Psoas muscle (tissue), 8 donors: ENCODE data around the gene RFX7. TPM values are rescaled to one million over a fixed set of nuclear protein-coding genes. Genes with fewer than 3 reads are reported as not detected.
"Not testable (repeated sequence)": the region's sequence is repeated elsewhere in the genome, so short reads cannot be mapped to it uniquely, and the experiment has no call there.

Experiments used
- ATAC-seq, 4 donors: fragments of 200-7000 bp; cut with Tn5 transposase; one replicate each; pipeline ENCODE4 v1.9.1; 2020; ENCODE audit warnings: moderate library complexity in 3 of 4, mild to moderate bottlenecking in 2 of 4
- DNase-seq, 2 donors: peaks; one replicate each; pipeline ENCODE4 v3.0.0-alpha.2; 2020
- H3K27ac ChIP-seq: fragments of 200-600 bp; one replicate; pipeline ENCODE4 v1.8.0; 2022
- H3K27me3 ChIP-seq, 3 donors: fragments of 200-600 bp in 1 of 3; one replicate each; pipeline versions ENCODE4 v1.6.1 to v1.8.0; 2013 to 2022; ENCODE audit warnings: low read length in 2 of 3, mild to moderate bottlenecking in 2 of 3, moderate library complexity in 1 of 3; ENCODE audit not compliant: insufficient read depth in 3 of 3
- H3K36me3 ChIP-seq, 2 donors: fragments of 200-600 bp in 1 of 2; one replicate each; pipeline versions ENCODE4 v1.6.1 to v1.8.0; 2013 to 2022; ENCODE audit warnings: low read depth in 1 of 2, mild to moderate bottlenecking in 1 of 2, moderate library complexity in 1 of 2; ENCODE audit not compliant: insufficient read depth in 1 of 2
- H3K4me1 ChIP-seq: fragments of 200-600 bp; one replicate; pipeline ENCODE4 v1.8.0; 2022
- H3K4me3 ChIP-seq: fragments of 200-600 bp; one replicate; pipeline ENCODE4 v1.8.0; 2022; ENCODE audit warnings: mild to moderate bottlenecking
- H3K9me3 ChIP-seq: fragments of 200-600 bp; one replicate; pipeline ENCODE4 v1.8.0; 2022
- WGBS, 3 donors: extraction: QIAGEN DNeasy Blood & Tissue Kit; methylation state at CpG; one replicate each; pipeline versions ENCODE4 v1.1.6 to v1.1.7; 2013; 5-methylcytosine and 5-hydroxymethylcytosine counted together
- intact Hi-C, 2 donors: fragments of 100-400 bp; cut with DNase I; formaldehyde crosslinking; loops; one replicate each; pipeline versions ENCODE4 v1.11.0 to v1.14.2; 2022
- polyA plus RNA-seq, 3 donors: library from polyadenylated mRNA; stranded (reverse); fragments of 200-250 nt; gene quantifications; one replicate each; pipeline ENCODE4 v1.2.3, GENCODE V29; 2013
- total RNA-seq, 4 donors: library from RNA; stranded (reverse); fragmentation: NEBNext Ultra II Directional in 2 of 4; extraction: Animal tissue kit (Norgen Biotek cat#: 25700) in 2 of 4; gene quantifications; one replicate each; pipeline versions ENCODE4 v1.2.1 to v1.2.4, GENCODE V29; 2021 to 2023
- TF ChIP-seq, protein P1 (sequence below): fragments of 200-600 bp; IDR thresholded peaks from one replicate; pipeline ENCODE4 v1.8.0; 2022; ENCODE audit warnings: antibody characterized with exemption
- donor health status: healthy with polysubstance abuse.
- donor health status: DM: no; HTN: no; CAD: no; lungs with moderate emphysema.
- donor health status: Bipolar disorder and iron deficiency.
- donor health status: healthy.
- donor health status: DM: yes; HTN: yes; CAD: no.
- donor health status: DM: no; HTN: no; CAD: no.
- donor health status: DM: no; HTN: no; CAD: no.
- donor health status: DM: yes; HTN: yes; CAD: no.

RFX7 gene
- total and polyA plus RNA-seq, 7 donors: 0.83 to 17.6 (median 11.8) TPM

DNA sequence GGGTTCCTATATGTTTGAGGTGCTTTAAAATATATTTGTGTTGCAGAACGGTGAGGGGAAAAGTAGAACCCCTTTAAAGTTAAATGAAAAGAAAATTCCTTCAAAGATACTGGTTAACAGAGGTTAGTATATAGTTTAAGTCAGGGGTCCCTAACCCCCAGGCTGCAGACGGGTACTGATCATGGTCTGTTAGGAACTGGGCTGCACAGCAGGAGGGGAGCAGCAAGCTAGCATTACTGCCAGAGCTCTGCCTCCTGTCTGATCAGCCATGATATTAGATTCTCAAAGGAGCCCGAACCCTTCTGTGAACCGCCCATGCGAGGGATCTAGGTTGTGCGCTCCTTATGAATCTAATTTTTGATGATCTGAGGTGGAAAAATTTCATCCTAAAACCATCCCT lies 37.5 kb upstream of the RFX7 start:
- no peak for ATAC-seq
- H3K27me3 ChIP-seq: peaks cover 0 to 2% (median 0%) of the 10 kb centered on the region in 3 donors
- no peaks in the 10 kb centered on the region for H3K4me1 ChIP-seq
- H3K27ac ChIP-seq: no peak overlapping the region
- no peaks in the 10 kb centered on the region for H3K9me3 ChIP-seq
- H3K4me3 ChIP-seq: no peak overlapping the region
- DNase-seq: no peak
- no peaks in the 10 kb centered on the region for H3K36me3 ChIP-seq
- 73 to 79% (median 74%) methylated on average over 6 of the region's 6 CpGs for WGBS, 3 donors
- intact Hi-C loops: no loop called here
- TF ChIP-seq, protein P1, sequence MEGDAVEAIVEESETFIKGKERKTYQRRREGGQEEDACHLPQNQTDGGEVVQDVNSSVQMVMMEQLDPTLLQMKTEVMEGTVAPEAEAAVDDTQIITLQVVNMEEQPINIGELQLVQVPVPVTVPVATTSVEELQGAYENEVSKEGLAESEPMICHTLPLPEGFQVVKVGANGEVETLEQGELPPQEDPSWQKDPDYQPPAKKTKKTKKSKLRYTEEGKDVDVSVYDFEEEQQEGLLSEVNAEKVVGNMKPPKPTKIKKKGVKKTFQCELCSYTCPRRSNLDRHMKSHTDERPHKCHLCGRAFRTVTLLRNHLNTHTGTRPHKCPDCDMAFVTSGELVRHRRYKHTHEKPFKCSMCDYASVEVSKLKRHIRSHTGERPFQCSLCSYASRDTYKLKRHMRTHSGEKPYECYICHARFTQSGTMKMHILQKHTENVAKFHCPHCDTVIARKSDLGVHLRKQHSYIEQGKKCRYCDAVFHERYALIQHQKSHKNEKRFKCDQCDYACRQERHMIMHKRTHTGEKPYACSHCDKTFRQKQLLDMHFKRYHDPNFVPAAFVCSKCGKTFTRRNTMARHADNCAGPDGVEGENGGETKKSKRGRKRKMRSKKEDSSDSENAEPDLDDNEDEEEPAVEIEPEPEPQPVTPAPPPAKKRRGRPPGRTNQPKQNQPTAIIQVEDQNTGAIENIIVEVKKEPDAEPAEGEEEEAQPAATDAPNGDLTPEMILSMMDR: no peak

- intact Hi-C loops: no loop called here
Measured at GRCh38 chr15:56273724-56274123, 30.0 kb upstream of the RFX7 start.

DNA sequence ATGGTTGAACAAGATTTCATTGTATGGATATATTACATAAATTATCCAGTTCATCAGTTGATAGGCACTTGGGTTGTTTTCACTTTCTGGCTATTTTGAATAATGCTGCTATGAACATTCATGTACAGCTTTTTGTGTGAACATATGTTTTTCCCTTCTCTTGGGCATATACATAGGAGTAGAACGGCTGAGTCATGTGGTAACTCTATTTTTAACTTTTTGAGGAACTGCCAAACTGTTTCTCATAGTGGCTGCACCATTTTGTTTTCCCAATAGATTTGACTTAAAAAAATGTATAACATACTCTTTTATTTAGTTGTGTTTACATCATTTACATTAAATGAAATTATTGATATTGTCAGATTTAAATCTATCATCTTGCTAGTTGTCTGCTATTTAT lies 28.8 kb upstream of the RFX7 start:
- H3K36me3 ChIP-seq: no peaks in the 10 kb centered on the region
- 13 to 54% (median 15%) methylated on average over 1 of the region's 1 CpG for WGBS, 3 donors
- peaks cover 11% of the 10 kb centered on the region for H3K9me3 ChIP-seq
- no peak overlapping the region for H3K27ac ChIP-seq
- DNase-seq (no peak), ATAC-seq (no peak)
- H3K4me3 ChIP-seq: no peak overlapping the region
- intact Hi-C loops: no loop called here
- H3K4me1 ChIP-seq: no peaks in the 10 kb centered on the region
- TF ChIP-seq, protein P1: no peak
- H3K27me3 ChIP-seq: no peaks in the 10 kb centered on the region

More at GRCh38 chr15:56273724-56274123, 30.0 kb upstream of the RFX7 start:
- 90 to 94% (median 93%) methylated on average over 3 of the region's 3 CpGs for WGBS, 3 donors
- H3K36me3 ChIP-seq: no peaks in the 10 kb centered on the region
- TF ChIP-seq, protein P1: no peak
- no peaks in the 10 kb centered on the region for H3K27me3 ChIP-seq
- DNase-seq (no peak), ATAC-seq (no peak)
- no peaks in the 10 kb centered on the region for H3K4me1 ChIP-seq
- H3K27ac ChIP-seq: no peak overlapping the region
- H3K9me3 ChIP-seq: peaks cover 11% of the 10 kb centered on the region
- no peak overlapping the region for H3K4me3 ChIP-seq

GRCh38 chr15:56266465-56266864 lies 22.8 kb upstream of the RFX7 start:
- H3K27ac ChIP-seq, H3K27me3 ChIP-seq, DNase-seq, H3K4me3 ChIP-seq, intact Hi-C loops, H3K4me1 ChIP-seq, H3K36me3 ChIP-seq, ATAC-seq, H3K9me3 ChIP-seq: not testable (repeated sequence)
- WGBS, 3 donors: 89 to 95% (median 93%) methylated on average over 5 of the region's 5 CpGs

GRCh38 chr15:56261854-56262509 lies 18.3 kb upstream of the RFX7 start:
- TF ChIP-seq, protein P1: no peak
- WGBS, 3 donors: 34 to 48% (median 38%) methylated on average over 4 of the region's 4 CpGs

DNA sequence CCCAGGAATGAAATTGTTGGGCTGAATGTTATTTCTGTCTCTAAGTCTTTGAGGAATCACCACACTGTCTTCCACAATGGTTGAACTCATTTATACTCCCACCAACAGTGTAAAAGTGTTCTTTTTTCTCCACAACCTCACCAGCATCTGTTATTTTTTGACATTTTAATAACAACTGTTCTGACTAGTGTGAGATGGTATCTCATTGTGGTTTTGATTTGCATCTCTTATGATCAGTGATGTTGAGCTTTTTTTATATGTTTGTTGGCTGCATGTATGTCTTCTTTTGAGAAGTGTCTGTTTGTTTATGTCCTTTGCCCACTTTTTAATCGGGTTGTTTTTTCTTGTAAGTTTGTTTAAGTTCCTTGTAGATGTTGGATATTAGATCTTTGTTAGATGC lies 13.6 kb upstream of the RFX7 start:
- 93 to 95% (median 94%) methylated on average over 1 of the region's 1 CpG for WGBS, 3 donors
- H3K4me3 ChIP-seq, H3K4me1 ChIP-seq, ATAC-seq, H3K36me3 ChIP-seq, intact Hi-C loops, DNase-seq, H3K27me3 ChIP-seq, H3K27ac ChIP-seq: not testable (repeated sequence)
- H3K9me3 ChIP-seq: peaks cover 13% of the 10 kb centered on the region

More at GRCh38 chr15:56261854-56262509, 18.3 kb upstream of the RFX7 start:
- no peak overlapping the region for H3K4me3 ChIP-seq
- no peaks in the 10 kb centered on the region for H3K4me1 ChIP-seq
- peaks cover 13% of the 10 kb centered on the region for H3K9me3 ChIP-seq
- no peaks in the 10 kb centered on the region for H3K36me3 ChIP-seq
- H3K27ac ChIP-seq: no peak overlapping the region
- ATAC-seq (no peak), DNase-seq (no peak)
- H3K27me3 ChIP-seq: no peaks in the 10 kb centered on the region
- intact Hi-C loops: no loop called here
